22Rv1 (cell line): ENCODE results near the gene LENEP.

ENCODE experiments used
- ZFX ChIP-seq: fragments of 450-650 bp; IDR thresholded peaks from 2 replicates; pipeline ENCODE4 v1.6.1; 2017; ENCODE audit warnings: antibody characterized with exemption, borderline replicate concordance
- TF ChIP-seq, protein P1 (sequence below): fragments of 450-650 bp; IDR thresholded peaks from 2 replicates; pipeline ENCODE4 v1.5.1; 2017; ENCODE audit warnings: mild to moderate bottlenecking

GRCh38 chr1:155032886-155033285 lies 39.5 kb downstream of the LENEP start:
- TF ChIP-seq, protein P1, sequence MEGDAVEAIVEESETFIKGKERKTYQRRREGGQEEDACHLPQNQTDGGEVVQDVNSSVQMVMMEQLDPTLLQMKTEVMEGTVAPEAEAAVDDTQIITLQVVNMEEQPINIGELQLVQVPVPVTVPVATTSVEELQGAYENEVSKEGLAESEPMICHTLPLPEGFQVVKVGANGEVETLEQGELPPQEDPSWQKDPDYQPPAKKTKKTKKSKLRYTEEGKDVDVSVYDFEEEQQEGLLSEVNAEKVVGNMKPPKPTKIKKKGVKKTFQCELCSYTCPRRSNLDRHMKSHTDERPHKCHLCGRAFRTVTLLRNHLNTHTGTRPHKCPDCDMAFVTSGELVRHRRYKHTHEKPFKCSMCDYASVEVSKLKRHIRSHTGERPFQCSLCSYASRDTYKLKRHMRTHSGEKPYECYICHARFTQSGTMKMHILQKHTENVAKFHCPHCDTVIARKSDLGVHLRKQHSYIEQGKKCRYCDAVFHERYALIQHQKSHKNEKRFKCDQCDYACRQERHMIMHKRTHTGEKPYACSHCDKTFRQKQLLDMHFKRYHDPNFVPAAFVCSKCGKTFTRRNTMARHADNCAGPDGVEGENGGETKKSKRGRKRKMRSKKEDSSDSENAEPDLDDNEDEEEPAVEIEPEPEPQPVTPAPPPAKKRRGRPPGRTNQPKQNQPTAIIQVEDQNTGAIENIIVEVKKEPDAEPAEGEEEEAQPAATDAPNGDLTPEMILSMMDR = no peak
- no peak for TF ChIP-seq ZFX
